ENCODE measurements around the gene RIMS4. TPM values are rescaled to one million over a fixed set of nuclear protein-coding genes. Genes with fewer than 3 reads are reported as not detected.
A peak's percentile ranks its signal among the peaks of the same experiment; 100 is the strongest.

The RIMS4 gene
- total RNA-seq, 1 experiment from 2014 or later, result 16.3 TPM

- H3K36me3 Mint-ChIP-seq (ENCODE audit: insufficient read depth in 1 of 3, low read depth in 3 of 3), result peaks cover 0 to 11% (median 0%) of the 10 kb centered on the region in 3 experiments; a peak in 4 of 7 replicates
Measured at GRCh38 chr20:44768854-44769480, 41.4 kb downstream of the RIMS4 start.

More at GRCh38 chr20:44768854-44769480, 41.4 kb downstream of the RIMS4 start:
- TF ChIP-seq CTCF (conservative IDR thresholded peaks at IDR 0.05), result no peak
- H3K27ac Mint-ChIP-seq, result peak overlapping the region in 1 of 3 experiments; percentile 9; a peak in 1 of 7 replicates
- Histone ChIP-seq H2BK20ac (ENCODE audit: low read depth, low read length, poor library complexity, severe bottlenecking) (no peak overlapping the region), H4K5ac (ENCODE audit: insufficient read length, low read depth, low read length) (no peak overlapping the region), H2AK5ac (ENCODE audit: insufficient read length, low read length) (no peak overlapping the region), H3K4ac (ENCODE audit: low read depth, low read length) (no peak overlapping the region), H2BK12ac (ENCODE audit: insufficient read length, low read depth, low read length) (no peak overlapping the region), H3K18ac (ENCODE audit: insufficient read length, low read depth, low read length) (no peak overlapping the region), H3K14ac (ENCODE audit: insufficient read depth, low read length) (no peak overlapping the region), H3K4me2 (ENCODE audit: insufficient read depth, insufficient read length, low read length) (no peak overlapping the region), H2BK120ac (ENCODE audit: low read depth, low read length, poor library complexity, severe bottlenecking) (no peak overlapping the region), H3K27ac (ENCODE audit: insufficient read length, low read depth, low read length) (no peak overlapping the region), H3T11ph (ENCODE audit: low read length) (no peak overlapping the region), H2BK5ac (ENCODE audit: insufficient read length, low read length) (no peak overlapping the region), H4K8ac (replicated peaks; ENCODE audit: insufficient read length, low read depth, low read length) (no peak overlapping the region), H3K79me1 (ENCODE audit: insufficient read depth, low read depth, low read length, poor library complexity, severe bottlenecking) (no peaks in the 10 kb centered on the region), H2AFZ (ENCODE audit: low read length) (no peak overlapping the region), H4K91ac (ENCODE audit: insufficient read length, low read depth, low read length) (no peak overlapping the region), H3K79me2 (ENCODE audit: insufficient read depth, low read length) (no peaks in the 10 kb centered on the region), H3K23me2 (ENCODE audit: insufficient read length, low read depth, low read length, poor library complexity, severe bottlenecking) (no peaks in the 10 kb centered on the region), H3K9ac (ENCODE audit: extremely low read depth, insufficient read length, low read length) (no peak overlapping the region), H2BK15ac (ENCODE audit: low read depth, low read length) (no peak overlapping the region), H3K23ac (ENCODE audit: insufficient read length, low read depth, low read length) (no peak overlapping the region), H3K27me3 (ENCODE audit: insufficient read depth, low read length) (no peaks in the 10 kb centered on the region), H3K9me3 (ENCODE audit: control insufficient read depth, low read depth, low read length) (no peaks in the 10 kb centered on the region), H3K56ac (ENCODE audit: insufficient read length, low read depth, low read length) (no peak overlapping the region), H4K20me1 (ENCODE audit: control insufficient read depth, insufficient read depth, insufficient read length) (no peaks in the 10 kb centered on the region), H3K4me1 (ENCODE audit: insufficient read depth, low read length) (0 out of 2 replicates have a peak, but pooled peaks cover 2% of the 10 kb centered on the region)
- no peak overlapping the region for H3K4me3 Mint-ChIP-seq
- peaks cover 16% of the 10 kb centered on the region in 2 experiments for H3K4me1 Mint-ChIP-seq
- no peak for DNase-seq
- WGBS (ENCODE audit: extremely low coverage, insufficient read length, low lambda C conversion rate), result no CpG with 5 or more reads among the region's 5 CpGs
- no peaks in the 10 kb centered on the region for H3K9me3 Mint-ChIP-seq
- no peaks in the 10 kb centered on the region; the same call in 1 of the 2 replicates for H3K27me3 Mint-ChIP-seq (ENCODE audit: low read depth)

Data from H9 (cell line).